ENCODE results near the gene UBR1.
A peak's percentile ranks its signal among the peaks of the same experiment; 100 is the strongest.
"Not testable (repeated sequence)": the region's sequence is repeated elsewhere in the genome, so short reads cannot be mapped to it uniquely, and the experiment has no call there.

Gene UBR1

DNA sequence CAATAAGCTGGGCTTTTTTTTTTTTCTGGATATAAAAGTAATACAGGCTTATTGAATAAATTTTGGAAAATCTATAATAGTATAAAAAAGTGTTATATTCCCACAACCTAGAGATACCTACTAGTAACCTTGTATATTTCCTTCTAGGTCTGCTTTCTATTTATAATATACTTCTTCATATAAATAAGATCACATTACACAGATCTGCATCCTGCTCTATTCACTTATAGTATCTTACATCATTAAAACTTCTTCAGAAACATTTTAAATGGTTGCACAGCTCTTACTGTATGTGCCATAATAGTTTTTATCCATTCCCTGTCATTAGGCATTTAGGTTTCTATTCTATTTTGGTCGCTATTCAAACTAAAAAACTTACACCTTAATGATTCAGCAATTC lies 98.3 kb downstream of the UBR1 start:
- in situ Hi-C loops (cut with HindIII; ENCODE audit: low pct_unique_long_range_greater_than_20kb, low sequenced_read_pairs), result no loop called here
- no peak for DNase-seq (ENCODE audit: low read depth in 1 of 2, low spot score in 1 of 2)
- TF ChIP-seq JUND (IDR thresholded peaks at IDR 0.05; ENCODE audit: low read depth), result no peak

DNA sequence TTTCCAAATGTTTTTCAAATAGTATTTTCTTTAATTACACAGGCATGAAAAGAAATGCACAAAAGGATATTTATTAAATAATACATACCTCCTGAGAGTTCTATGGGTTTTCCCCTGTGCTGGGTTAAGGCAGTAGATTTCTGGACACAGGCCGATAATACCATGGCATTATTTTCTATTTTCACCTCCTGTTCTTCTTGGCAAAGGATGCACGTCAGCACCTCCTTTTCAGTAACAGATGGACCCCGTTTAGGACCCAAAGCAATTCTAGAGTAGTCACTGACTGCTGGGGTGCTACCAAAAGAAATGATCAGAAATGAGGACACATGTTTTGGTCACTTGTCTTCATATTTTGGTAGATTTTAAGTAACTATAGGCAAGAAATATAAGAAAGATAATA lies 98.8 kb downstream of the UBR1 start:
- in situ Hi-C loops (cut with HindIII; ENCODE audit: low pct_unique_long_range_greater_than_20kb, low sequenced_read_pairs), result no loop called here
- no peak for DNase-seq (ENCODE audit: low read depth in 1 of 2, low spot score in 1 of 2)
- no peak for TF ChIP-seq JUND (IDR thresholded peaks at IDR 0.05; ENCODE audit: low read depth)

DNA sequence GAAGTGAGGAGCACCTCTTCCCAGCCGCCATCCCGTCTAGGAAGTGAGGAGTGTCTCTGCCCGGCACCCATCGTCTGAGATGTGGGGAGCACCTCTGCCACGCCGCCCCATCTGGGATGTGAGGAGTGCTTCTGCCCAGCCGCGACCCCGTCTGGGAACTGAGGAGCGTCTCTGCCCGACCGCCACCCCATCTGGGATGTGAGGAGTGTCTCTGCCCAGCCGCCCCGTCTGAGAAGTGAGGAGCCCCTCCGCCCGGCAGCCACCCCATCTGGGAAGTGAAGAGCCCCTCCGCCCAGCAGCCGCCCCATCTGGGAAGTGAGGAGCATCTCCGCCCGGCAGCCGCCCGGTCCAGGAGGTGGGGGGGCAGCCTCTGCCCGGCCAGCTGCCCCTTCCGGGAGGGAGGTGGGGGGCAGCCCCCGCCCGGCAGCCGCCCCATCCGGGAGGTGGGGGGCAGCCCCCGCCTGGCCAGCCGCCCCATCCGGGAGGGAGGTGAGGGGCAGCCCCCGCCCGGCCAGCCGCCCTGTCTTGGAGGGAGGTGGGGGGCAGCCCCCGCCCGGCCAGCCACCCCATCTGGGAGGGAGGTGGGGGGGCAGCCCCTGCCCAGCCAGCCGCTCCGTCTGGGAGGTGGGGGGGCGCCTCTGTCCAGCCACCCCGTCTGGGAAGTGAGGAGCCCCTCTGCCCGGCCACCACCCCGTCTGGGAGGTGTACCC lies 100.8 kb downstream of the UBR1 start:
- DNase-seq (ENCODE audit: low read depth in 1 of 2, low spot score in 1 of 2); in situ Hi-C loops (cut with HindIII; ENCODE audit: low pct_unique_long_range_greater_than_20kb, low sequenced_read_pairs): not testable (repeated sequence)

DNA sequence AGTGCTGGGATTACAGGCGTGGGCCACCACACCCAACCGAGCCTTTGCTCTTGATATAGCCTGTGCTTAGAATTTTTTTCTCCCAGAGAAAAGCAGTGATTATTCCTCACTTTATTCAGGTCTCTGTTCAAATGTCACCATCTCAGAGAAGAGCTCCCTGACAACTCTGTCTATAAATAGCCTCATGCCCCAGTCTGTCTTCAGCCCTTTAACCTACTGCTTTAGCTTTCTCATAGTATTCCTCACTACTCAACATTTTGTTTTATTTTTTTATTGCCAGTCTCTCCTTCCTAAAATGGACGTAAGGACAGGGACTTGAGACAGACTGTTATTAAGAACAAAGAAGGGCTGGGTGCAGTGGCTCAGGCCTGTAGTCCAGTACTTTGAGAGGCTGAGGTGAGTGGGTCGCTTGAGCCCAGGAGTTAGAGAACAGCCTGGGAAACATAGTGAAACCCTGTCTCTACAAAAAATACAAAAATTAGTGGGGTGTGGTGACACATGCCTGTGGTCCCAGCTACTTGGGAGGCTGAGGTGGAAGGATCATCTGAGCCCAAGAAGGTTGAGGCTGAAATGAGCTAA lies 106.5 kb downstream of the UBR1 start:
- no peak for TF ChIP-seq JUND (IDR thresholded peaks at IDR 0.05; ENCODE audit: low read depth)
- no peak for DNase-seq (ENCODE audit: low read depth in 1 of 2, low spot score in 1 of 2)
- in situ Hi-C loops (cut with HindIII; ENCODE audit: low pct_unique_long_range_greater_than_20kb, low sequenced_read_pairs), result no loop called here

DNA sequence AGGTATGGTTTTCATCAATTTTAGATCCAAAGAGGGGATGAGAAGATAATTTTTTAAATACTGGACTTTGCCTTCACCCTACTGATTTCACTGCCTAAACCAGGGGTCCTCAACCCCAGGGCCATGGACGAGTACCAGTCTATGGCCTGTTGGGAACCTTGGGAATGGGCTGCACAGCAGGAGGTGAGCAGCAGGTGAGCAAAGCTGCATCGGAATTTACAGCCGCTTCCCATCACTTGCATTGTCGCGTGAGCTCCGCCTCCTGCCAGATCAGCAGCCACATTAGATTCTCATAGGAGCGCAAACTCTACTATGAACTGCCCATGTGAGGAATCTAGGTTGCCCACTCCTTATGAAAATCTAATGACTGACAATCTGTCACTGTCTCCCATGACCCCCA lies 109.0 kb downstream of the UBR1 start:
- no peak for DNase-seq (ENCODE audit: low read depth in 1 of 2, low spot score in 1 of 2)
- in situ Hi-C loops (cut with HindIII; ENCODE audit: low pct_unique_long_range_greater_than_20kb, low sequenced_read_pairs), result no loop called here
- TF ChIP-seq JUND (IDR thresholded peaks at IDR 0.05; ENCODE audit: low read depth), result no peak

DNA sequence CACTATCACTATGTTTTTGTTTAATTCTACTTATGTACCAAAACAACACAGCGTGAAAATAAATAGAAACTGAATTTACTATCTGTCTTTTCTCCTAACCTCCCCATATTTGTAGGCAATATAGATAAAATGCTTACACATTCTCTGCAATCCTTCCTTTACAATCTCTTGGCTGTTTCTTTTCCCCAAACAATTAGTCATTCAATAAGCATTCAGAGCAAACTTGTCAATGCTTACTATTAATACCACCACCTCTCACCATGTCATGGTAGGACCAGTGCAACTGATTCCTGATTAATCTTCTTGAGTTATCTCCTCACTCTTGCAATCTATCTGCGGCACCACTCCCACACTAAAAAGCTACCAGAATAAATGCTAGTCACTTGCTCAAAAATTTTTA lies 111.3 kb downstream of the UBR1 start:
- no peak for TF ChIP-seq JUND (IDR thresholded peaks at IDR 0.05; ENCODE audit: low read depth)
- in situ Hi-C loops (cut with HindIII; ENCODE audit: low pct_unique_long_range_greater_than_20kb, low sequenced_read_pairs), result no loop called here
- no peak for DNase-seq (ENCODE audit: low read depth in 1 of 2, low spot score in 1 of 2)

DNA sequence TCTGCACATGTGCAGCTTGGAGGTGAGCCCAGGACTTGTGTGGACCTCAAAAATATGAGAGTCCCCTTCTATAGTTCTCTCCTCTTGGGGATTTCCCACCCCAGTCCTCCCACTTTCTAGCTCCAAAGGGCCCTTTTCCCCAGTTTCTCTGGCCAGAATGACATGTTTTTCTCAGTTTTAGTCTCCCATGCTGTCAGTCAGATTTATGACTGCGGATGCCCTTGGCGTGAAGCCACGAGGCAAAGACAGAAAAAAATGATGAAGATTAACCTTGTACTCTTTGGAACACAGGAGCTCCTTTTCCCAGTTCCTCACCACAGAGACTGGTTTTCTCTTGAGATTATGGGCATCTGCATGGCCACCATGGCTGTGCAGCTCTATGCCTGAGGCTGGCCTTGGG lies 113.2 kb downstream of the UBR1 start:
- no peak for DNase-seq (ENCODE audit: low read depth in 1 of 2, low spot score in 1 of 2)
- in situ Hi-C loops (cut with HindIII; ENCODE audit: low pct_unique_long_range_greater_than_20kb, low sequenced_read_pairs), result no loop called here
- no peak for TF ChIP-seq JUND (IDR thresholded peaks at IDR 0.05; ENCODE audit: low read depth)

DNA sequence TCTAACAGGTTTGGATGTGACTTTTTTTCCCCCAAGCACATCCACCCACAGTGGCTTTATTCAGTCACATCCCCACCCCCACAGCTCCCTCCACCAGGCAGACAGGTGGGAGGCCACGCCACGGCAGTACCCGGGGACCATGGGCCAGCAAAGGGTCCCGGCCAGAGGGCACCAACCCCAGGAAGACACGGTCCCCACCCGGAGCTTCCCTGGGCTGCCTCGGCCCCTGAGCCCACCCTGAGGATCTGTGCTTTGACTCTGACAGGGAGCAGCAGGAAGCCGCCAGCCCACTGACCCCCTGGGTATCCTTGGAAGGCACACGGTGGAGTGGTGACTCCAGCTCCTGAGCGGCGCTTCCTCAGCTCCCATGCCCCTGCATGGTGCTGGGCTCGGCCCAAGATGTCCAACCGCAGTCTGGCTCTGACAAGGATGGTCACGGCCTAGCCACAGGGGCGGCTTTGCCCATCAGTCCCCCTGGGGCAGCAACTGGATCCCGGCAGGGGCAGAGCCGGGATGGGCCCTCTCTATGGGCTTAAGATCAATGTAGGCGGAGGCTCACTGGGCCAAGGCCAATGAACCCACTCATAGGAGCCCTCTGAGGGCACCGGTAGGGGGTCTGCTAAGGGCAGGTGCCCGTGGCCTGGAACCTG lies 119.0 kb downstream of the UBR1 start:
- in situ Hi-C loops (cut with HindIII; ENCODE audit: low pct_unique_long_range_greater_than_20kb, low sequenced_read_pairs), result no loop called here

DNA sequence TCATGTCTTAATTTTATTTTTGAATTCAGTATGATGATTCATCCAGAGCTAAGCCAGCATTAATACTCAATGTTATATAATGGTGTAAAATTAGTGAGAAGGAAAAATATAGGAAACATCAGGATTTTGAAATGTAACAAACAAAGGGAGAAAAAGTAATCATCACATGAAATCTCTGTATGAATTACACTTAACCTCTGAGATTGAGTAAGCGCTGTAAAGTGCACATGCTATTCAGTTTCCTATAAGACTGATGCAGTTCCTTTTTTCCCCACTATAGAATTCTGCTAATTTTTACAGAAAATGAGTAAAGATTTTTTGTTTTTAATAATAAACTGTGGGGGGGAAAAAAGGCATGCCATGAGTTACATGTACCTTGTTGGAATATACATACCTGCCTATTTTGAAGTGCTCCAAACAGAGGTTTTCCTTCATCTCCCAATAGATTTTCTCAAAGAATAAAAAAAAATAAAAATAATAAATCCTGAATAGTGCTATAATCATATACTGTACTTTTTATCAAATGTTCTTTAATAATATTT lies 121.3 kb downstream of the UBR1 start:
- no peak for TF ChIP-seq JUND (IDR thresholded peaks at IDR 0.05; ENCODE audit: low read depth)
- DNase-seq (ENCODE audit: low read depth in 1 of 2, low spot score in 1 of 2), result no peak
- in situ Hi-C loops (cut with HindIII; ENCODE audit: low pct_unique_long_range_greater_than_20kb, low sequenced_read_pairs), result no loop called here

More for the DNA sequence above, 119.0 kb downstream of the UBR1 start:
- no peak for DNase-seq (ENCODE audit: low read depth in 1 of 2, low spot score in 1 of 2)
- no peak for TF ChIP-seq JUND (IDR thresholded peaks at IDR 0.05; ENCODE audit: low read depth)

DNA sequence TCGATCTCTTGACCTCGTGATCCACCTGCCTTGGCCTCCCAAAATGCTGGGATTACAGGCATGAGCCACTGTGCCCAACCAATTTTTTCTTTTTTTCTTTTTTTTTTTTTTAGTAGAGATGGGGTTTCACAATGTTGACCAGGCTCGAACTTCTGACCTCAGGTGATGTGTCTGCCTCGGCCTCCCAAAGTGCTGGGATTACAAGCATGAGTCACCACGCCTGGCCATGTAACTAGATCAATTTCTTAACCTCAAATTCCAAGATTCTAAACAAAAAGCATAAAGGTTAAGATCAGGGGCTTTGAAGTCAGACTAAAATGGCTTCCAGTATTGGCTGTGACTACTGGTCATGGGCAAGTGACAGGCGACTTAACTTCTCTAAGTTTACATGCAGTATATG lies 126.7 kb downstream of the UBR1 start:
- not testable (repeated sequence) for DNase-seq (ENCODE audit: low read depth in 1 of 2, low spot score in 1 of 2)

DNA sequence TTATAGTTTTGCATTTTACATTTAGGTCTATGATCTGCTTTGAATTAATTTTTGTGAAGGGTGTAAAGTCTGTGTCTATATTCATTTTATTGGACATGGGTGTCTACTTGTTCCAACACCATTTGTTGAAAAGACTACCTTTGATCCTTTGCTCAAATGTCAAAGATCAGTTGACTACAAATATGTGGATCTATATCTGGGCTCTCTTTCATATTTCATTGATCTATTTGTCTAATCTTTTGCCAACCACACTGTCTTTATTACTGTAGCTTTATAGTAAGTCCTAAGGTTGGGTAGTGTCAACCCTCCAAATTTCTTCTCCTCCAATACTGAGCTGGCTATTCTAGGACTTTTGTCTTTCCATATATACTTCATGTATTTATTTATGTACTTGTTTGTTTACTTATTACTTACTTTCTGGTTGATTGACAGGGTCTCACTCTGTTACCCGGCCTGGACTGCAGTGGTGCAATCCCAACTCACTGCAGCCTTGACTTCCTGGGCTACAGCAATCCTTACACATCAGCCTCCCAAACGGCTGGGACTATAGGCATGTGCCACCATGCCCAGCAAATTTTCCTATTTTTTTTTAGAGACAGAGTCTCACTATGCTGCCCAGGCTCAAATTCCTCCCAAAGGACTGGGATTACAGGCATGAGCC lies 131.5 kb downstream of the UBR1 start:
- no peak for TF ChIP-seq JUND (IDR thresholded peaks at IDR 0.05; ENCODE audit: low read depth)
- in situ Hi-C loops (cut with HindIII; ENCODE audit: low pct_unique_long_range_greater_than_20kb, low sequenced_read_pairs), result no loop called here
- no peak for DNase-seq (ENCODE audit: low read depth in 1 of 2, low spot score in 1 of 2)

More for the DNA sequence above, 126.7 kb downstream of the UBR1 start:
- in situ Hi-C loops (cut with HindIII; ENCODE audit: low pct_unique_long_range_greater_than_20kb, low sequenced_read_pairs), result not testable (repeated sequence)

DNA sequence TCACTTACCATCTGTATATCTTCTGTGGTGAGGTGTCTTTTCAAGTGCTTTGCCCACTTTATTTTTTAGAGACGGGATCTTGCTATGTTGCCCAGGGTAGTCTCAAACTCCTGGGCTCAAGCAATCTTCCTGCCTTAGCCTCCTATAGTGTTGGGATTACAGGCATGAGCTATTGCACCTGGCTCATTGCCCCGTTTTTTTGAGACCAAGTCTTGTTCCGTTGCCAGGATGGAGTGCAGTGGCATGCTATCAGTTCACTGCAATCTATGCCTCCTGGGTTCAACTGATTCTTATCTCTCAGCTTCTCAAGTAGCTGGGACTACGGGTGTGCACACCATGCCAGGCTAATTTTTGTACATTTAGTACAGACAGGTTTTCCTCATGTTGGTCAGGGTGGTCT lies 132.7 kb downstream of the UBR1 start:
- TF ChIP-seq JUND (IDR thresholded peaks at IDR 0.05; ENCODE audit: low read depth), result no peak
- peak in 1 of 2 experiments; percentile 6 for DNase-seq (ENCODE audit: low read depth in 1 of 2, low spot score in 1 of 2)
- in situ Hi-C loops (cut with HindIII; ENCODE audit: low pct_unique_long_range_greater_than_20kb, low sequenced_read_pairs), result no loop called here

DNA sequence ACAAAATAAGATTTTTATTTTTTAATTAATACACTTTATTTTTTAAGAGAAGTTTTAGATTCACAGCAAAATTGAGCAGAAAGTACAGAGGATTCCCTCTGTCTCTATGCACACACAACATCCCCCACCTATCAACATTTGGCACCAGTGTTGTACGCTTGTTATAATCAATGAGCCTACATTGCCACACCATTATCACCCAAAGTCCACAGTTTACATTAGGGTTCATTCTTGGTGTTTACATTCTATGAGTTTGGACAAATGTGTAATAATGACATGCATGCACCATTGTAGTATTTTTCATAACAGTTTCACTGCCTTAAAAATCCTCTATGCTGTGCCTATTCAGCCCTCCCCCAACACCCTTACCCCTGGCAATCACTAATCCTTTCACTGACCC lies 134.0 kb downstream of the UBR1 start:
- in situ Hi-C loops (cut with HindIII; ENCODE audit: low pct_unique_long_range_greater_than_20kb, low sequenced_read_pairs), result no loop called here
- DNase-seq (ENCODE audit: low read depth in 1 of 2, low spot score in 1 of 2), result no peak
- TF ChIP-seq JUND (IDR thresholded peaks at IDR 0.05; ENCODE audit: low read depth), result no peak
